NT2/D1 (cell line): ENCODE measurements around the gene NDUFS5.
"Not testable (repeated sequence)": the region's sequence is repeated elsewhere in the genome, so short reads cannot be mapped to it uniquely, and the experiment has no call there.

Source experiments
- DNase-seq: peaks from one replicate; pipeline ENCODE4 v3.0.0-alpha.2; 2011; ENCODE audit warnings: low read depth, low spot score
- H3K27me3 ChIP-seq: 2 replicates; pipeline ENCODE4 v1.6.0; 2011; ENCODE audit warnings: mild to moderate bottlenecking; ENCODE audit not compliant: insufficient read length, insufficient read depth
- H3K36me3 ChIP-seq: 2 replicates; pipeline ENCODE4 v1.6.1; 2011; ENCODE audit warnings: mild to moderate bottlenecking, low read length, mixed read lengths; ENCODE audit not compliant: insufficient read depth, insufficient read length
- H3K4me1 ChIP-seq: 2 replicates; pipeline ENCODE4 v1.5.1; 2011; ENCODE audit not compliant: insufficient read depth, insufficient read length
- H3K4me3 ChIP-seq: 2 replicates; pipeline ENCODE4 v1.5.1; 2011; ENCODE audit warnings: low read depth; ENCODE audit not compliant: insufficient read length
- H3K9ac ChIP-seq: 2 replicates; pipeline ENCODE4 v1.6.0; 2011; ENCODE audit warnings: low read depth; ENCODE audit not compliant: insufficient read length
- H3K9me3 ChIP-seq: 2 replicates; pipeline ENCODE4 v1.5.1; 2011; ENCODE audit warnings: mild to moderate bottlenecking, low read length; ENCODE audit not compliant: insufficient read depth
- SUZ12 ChIP-seq: IDR thresholded peaks from 2 replicates; pipeline ENCODE4 v1.6.1; 2011; ENCODE audit not compliant: insufficient read length, insufficient read depth; ENCODE audit errors: extremely low read depth
- YY1 ChIP-seq: IDR thresholded peaks from 2 replicates; pipeline ENCODE4 v1.6.1; 2011; ENCODE audit not compliant: insufficient read length, insufficient read depth
- ZNF274 ChIP-seq: IDR thresholded peaks from 2 replicates; pipeline ENCODE4 v1.6.1; 2011; ENCODE audit warnings: mild to moderate bottlenecking, low read depth, low read length

NDUFS5 gene

DNA sequence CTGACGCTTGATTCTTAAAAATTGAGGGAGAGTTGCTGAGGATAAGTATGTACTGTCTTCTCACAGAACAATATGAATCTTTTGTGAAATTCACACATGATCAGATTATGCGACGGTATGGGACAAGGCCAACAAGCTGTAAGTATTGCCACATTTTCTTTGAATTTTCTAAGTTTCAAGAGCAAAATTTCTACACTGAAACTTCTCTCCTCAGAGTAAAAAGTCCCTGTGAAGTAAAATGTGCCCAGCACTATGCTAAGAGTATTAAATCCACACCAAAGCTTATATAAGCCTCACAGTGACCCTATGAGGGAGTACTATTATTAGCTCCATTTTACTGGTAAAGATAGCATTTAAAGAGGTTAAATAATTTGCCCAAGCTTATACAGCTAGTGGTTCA is 22.9 kb upstream of the NDUFS5 start:
- no peak for DNase-seq
- H3K9ac ChIP-seq, result no peak overlapping the region
- H3K36me3 ChIP-seq, result peaks cover 97% of the 10 kb centered on the region
- H3K27me3 ChIP-seq, result no peaks in the 10 kb centered on the region
- peaks cover 3% of the 10 kb centered on the region for H3K4me1 ChIP-seq
- no peaks in the 10 kb centered on the region for H3K9me3 ChIP-seq
- TF ChIP-seq ZNF274 (no peak), YY1 (no peak), SUZ12 (no peak)
- no peak overlapping the region for H3K4me3 ChIP-seq

DNA sequence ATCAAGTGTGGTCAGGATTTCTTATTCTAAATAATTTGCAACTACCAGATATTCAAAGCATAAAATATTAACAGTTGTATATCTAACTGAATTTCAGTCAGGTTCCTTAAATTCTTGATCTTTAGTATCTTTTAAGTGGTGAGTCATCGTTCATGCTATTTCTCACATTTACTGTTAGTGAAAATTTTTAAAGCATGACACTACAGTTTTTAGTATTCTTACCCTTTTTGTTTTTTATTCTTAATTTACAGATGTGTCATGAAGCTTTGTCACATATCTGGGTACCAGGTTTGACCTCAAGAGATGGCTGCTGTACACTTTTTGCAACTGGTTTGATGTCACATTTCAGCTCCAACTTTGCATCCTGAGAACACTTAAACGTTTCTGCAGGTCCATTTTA is 22.4 kb upstream of the NDUFS5 start:
- no peak for TF ChIP-seq YY1
- TF ChIP-seq ZNF274, result no peak
- no peak for TF ChIP-seq SUZ12
- Histone ChIP-seq H3K27me3 (no peaks in the 10 kb centered on the region), H3K4me3 (no peak overlapping the region), H3K4me1 (peaks cover 3% of the 10 kb centered on the region), H3K9me3 (no peaks in the 10 kb centered on the region), H3K36me3 (peaks cover 97% of the 10 kb centered on the region), H3K9ac (no peak overlapping the region)
- no peak for DNase-seq

DNA sequence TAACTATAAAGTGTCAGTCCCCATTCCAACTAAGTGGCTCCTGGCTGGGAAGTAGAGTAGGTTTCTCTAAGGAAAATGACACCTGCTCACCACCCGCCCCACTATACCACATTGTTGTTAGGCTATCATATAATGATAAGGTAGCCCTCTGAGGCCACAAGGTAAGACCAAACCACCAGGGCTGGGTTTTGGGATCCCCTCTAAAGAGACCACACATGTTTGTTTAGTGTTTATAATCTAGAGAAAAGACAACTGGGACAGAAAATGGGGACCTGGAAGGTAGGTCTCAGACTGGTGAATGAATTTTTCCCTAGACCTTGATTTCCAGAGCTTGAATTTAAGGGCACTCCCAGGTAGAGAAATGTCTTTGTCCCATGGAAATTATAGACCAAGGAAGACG is 19.9 kb upstream of the NDUFS5 start:
- no peak for DNase-seq
- H3K36me3 ChIP-seq, result peaks cover 93% of the 10 kb centered on the region
- no peaks in the 10 kb centered on the region for H3K27me3 ChIP-seq
- no peak overlapping the region for H3K4me3 ChIP-seq
- peaks cover 3% of the 10 kb centered on the region for H3K4me1 ChIP-seq
- no peak overlapping the region for H3K9ac ChIP-seq
- H3K9me3 ChIP-seq, result no peaks in the 10 kb centered on the region
- TF ChIP-seq YY1 (no peak), SUZ12 (no peak), ZNF274 (no peak)

DNA sequence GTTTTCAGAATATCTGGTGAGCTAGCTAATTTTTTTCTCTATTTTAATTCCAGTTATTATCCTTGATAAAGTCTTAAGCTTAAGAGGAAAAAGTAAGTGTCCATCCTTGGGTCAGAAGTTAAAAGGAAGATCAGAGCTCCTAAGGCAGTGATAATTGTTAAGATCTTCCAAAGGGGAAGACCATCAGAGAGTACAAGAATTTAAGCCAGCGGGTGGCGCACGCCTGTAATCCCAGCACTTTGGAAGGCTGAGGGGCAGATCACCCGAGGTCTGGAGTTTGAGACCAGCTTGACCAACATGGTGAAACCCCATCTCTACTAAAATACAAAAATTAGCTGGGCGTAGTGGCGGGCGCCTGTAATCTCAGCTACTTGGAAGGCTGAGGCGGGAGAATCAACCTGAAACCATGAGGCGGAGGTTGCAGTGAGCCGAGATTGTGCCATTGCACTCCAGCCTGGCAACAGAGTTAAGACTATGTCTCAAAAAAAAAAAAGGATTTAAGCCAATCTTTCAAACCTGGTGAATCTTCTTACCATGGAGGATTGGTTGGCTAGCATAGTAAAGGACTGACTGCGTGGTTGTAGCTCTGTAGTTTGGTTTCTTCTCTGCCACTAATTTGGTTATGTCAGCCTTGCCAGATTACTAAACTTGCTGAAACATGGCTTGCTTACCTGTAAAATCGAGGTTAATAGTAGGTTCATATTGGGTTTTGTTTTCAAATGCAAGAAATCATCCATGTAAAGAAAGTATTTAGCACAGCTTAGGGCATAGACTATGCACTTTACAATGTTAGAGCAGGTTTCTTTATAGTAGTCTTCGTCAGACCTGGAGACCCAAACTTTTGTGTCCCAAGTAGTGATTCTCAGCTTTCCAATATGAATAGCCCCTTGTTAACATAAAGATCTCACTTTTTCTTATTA is 19.2 kb upstream of the NDUFS5 start:
- H3K4me3 ChIP-seq, result no peak overlapping the region
- H3K4me1 ChIP-seq, result peaks cover under 1% of the 10 kb centered on the region
- no peaks in the 10 kb centered on the region for H3K9me3 ChIP-seq
- peaks cover 91% of the 10 kb centered on the region for H3K36me3 ChIP-seq
- TF ChIP-seq YY1 (no peak), ZNF274 (no peak), SUZ12 (no peak)
- DNase-seq, result no peak
- no peak overlapping the region for H3K9ac ChIP-seq
- no peaks in the 10 kb centered on the region for H3K27me3 ChIP-seq

DNA sequence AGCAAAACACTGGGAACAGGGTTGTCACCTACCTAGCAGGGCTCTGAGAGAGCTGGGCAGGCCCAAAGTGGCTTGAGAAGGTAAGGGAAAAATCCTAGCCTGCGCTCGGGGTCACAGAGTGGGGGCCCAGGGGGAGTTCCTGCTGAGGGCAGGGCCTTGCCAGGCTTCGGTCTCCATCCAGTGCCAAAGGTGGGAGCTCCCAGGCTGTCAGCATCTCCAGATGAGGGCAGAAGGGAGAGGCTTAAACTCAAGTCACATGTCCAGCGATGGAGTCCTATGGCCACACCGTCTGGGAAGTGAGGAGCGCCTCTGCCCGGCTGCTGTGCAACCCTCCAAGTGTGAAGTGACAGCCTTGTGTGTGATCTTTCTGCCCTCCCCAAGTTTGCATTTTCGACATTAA is 11.2 kb upstream of the NDUFS5 start:
- DNase-seq, H3K4me3 ChIP-seq, H3K9ac ChIP-seq, H3K27me3 ChIP-seq, H3K4me1 ChIP-seq, H3K9me3 ChIP-seq: not testable (repeated sequence)
- peaks cover 22% of the 10 kb centered on the region for H3K36me3 ChIP-seq

DNA sequence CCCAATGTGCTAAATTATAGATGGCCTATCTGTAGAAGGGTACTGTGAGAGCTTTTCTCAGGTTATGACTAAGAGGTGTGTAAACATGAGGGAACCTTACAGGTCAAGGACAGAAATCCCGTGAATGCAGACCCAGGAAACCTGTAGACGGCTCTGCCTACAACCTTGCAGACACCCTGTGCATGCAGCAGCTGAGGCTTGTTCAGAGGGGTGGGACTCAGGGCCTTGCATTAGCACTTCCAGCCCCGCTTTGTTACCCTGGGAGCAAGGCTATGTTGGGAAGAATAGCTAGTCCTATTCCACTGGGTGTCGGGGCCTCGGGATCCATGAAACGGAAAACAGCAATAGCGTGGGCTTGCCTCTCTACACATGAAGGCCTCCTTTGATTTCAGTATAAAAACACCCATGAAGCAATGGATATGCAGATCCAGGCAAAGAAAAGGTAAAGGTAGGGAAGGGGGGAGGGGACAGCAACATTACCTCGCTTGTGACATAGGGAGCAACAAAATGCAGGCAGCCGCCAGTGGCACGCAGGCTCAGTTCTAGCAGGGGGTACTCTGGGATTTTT is 9.5 kb upstream of the NDUFS5 start:
- Histone ChIP-seq H3K9ac (no peak overlapping the region), H3K4me3 (no peak overlapping the region), H3K36me3 (peaks cover 10% of the 10 kb centered on the region), H3K9me3 (no peaks in the 10 kb centered on the region), H3K4me1 (no peaks in the 10 kb centered on the region), H3K27me3 (no peaks in the 10 kb centered on the region)
- TF ChIP-seq SUZ12 (no peak), ZNF274 (no peak), YY1 (no peak)
- no peak for DNase-seq

DNA sequence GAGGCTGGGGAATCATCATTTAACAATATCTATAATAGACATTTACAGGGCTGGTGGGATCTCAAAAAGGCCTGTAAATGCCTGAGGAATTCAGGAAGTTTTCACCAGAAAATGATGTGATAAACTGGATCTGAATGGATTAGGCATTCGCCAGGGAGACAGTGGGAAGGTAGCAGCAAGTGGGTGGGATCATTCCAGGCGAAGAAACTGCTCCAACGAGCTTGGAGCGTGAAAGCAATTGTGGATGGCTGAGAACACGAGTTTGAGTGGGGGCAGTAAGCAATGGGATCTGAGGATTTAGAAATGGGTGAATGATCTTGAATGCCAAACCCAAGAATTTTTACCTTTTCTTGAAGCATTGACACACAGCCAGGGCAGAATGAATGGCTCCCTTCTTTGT is 8.9 kb upstream of the NDUFS5 start:
- Histone ChIP-seq H3K9ac (no peak overlapping the region), H3K4me1 (no peaks in the 10 kb centered on the region), H3K36me3 (peaks cover 5% of the 10 kb centered on the region), H3K9me3 (no peaks in the 10 kb centered on the region), H3K27me3 (no peaks in the 10 kb centered on the region), H3K4me3 (no peak overlapping the region)
- TF ChIP-seq YY1, result no peak
- TF ChIP-seq SUZ12, result no peak
- TF ChIP-seq ZNF274, result no peak
- DNase-seq, result no peak

DNA sequence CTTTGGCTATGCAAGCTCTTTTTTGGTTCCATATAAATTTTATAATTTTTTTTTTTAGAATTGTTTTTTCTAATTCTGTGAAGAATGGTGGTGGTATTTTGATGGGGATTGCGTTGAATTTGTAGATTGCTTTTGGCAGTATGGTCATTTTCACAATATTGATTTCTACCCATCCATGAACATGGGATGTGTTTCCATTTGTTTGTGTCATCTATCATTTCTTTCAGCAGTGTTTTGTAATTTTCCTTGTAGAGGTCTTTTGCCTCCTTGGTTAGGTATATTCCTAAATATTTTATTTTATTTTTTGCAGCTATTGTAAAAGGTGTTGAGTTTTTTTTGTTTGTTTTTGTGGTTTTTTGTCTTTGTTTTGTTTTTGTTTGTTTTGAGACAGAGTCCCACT is 5.7 kb upstream of the NDUFS5 start:
- H3K4me3 ChIP-seq, H3K4me1 ChIP-seq, H3K9ac ChIP-seq, H3K27me3 ChIP-seq, H3K9me3 ChIP-seq, H3K36me3 ChIP-seq, DNase-seq: not testable (repeated sequence)
